Omental fat pad (tissue), 4 donors: ENCODE data around the gene PSMB10. TPM values are rescaled to one million over a fixed set of nuclear protein-coding genes. Genes with fewer than 3 reads are reported as not detected.

Source experiments
- ATAC-seq: fragments of 150-250 bp; one replicate; pipeline ENCODE4 v1.9.1; 2016; ENCODE audit warnings: mild to moderate bottlenecking, moderate library complexity; ENCODE audit not compliant: low FRiP score
- DNase-seq: peaks from one replicate; pipeline ENCODE4 v3.0.0-alpha.2; 2019; ENCODE audit warnings: low spot score
- CTCF ChIP-seq, 3 donors: fragments of 450-650 bp; IDR thresholded peaks; one replicate each; pipeline ENCODE4 v1.5.1; 2016 to 2017; ENCODE audit warnings: antibody characterized with exemption in 3 of 3, mild to moderate bottlenecking in 3 of 3, moderate library complexity in 2 of 3
- total RNA-seq, 4 donors: library from RNA; depleted of rRNA; stranded (reverse); fragments of >200 nt; gene quantifications; one replicate each; pipeline ENCODE4 v1.1.0, GENCODE V29; 2016

PSMB10 gene
- total RNA-seq, 4 donors from 2014 or later = 29.9 to 53.0 (median 45.3) TPM

DNA sequence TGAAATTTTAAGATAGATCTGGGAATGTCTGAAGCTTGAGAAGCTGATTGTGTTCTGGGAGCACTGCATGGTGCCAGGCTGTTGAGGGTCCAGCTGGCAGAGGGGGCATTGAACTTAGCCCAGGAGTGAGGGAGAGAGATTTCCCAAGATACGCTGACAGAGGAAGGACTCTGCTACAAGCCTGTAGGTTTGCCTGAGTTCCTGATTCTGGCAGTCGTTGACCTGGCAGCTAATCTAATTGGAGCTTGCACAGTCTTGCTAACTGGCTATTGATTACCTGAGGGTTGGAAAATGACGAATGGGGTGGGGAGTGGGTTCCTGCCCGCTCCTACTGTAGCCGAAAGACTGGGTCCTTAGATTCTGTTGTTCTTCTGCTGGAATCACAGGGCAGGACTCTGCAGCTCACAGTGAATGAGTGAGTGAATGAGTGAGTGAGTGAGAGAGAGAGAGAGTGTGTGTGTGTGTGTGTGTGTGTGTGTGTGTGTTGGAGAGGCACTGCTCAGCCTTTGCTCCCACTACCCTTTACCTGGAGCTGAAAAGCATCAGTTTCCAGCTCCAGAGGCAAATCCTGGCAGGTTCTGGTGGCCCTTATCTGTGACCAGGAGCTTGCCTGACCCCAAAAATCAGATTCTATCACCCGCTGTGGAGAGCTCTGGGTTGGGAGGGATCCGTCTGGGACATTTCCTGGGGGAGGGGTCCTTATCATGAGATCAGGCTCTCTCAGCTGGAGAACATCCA is 21.7 kb downstream of the PSMB10 start:
- no peak for ATAC-seq
- no peak for DNase-seq
- no peak for TF ChIP-seq CTCF (IDR thresholded peaks at IDR 0.05)

DNA sequence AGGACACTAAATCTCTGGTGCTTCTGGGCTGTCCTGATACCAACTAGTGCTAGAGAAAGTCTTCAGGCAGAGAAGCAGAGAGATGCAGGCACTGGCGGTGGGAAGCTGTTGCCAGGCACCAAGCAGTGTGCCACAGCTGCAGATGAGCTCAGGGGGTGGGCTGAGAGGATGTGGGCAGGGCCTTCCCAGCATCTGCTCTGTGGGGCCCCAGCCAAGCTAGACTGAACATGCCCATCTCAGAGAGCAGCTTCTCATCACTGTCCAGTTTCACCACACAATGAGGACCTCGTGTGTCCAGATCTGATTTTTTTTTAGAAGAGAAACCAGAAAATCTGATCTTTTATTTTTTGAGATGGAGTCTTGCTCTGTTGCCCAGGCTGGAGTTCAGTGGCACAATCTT is 26.5 kb downstream of the PSMB10 start:
- ATAC-seq = no peak

GRCh38 chr16:67909056-67909742 is 27.5 kb downstream of the PSMB10 start:
- no peak for TF ChIP-seq CTCF (IDR thresholded peaks at IDR 0.05)
- DNase-seq (no peak), ATAC-seq (peak; percentile 41)

More for the DNA sequence above, 26.5 kb downstream of the PSMB10 start:
- TF ChIP-seq CTCF (IDR thresholded peaks at IDR 0.05) = no peak
- DNase-seq = no peak

DNA sequence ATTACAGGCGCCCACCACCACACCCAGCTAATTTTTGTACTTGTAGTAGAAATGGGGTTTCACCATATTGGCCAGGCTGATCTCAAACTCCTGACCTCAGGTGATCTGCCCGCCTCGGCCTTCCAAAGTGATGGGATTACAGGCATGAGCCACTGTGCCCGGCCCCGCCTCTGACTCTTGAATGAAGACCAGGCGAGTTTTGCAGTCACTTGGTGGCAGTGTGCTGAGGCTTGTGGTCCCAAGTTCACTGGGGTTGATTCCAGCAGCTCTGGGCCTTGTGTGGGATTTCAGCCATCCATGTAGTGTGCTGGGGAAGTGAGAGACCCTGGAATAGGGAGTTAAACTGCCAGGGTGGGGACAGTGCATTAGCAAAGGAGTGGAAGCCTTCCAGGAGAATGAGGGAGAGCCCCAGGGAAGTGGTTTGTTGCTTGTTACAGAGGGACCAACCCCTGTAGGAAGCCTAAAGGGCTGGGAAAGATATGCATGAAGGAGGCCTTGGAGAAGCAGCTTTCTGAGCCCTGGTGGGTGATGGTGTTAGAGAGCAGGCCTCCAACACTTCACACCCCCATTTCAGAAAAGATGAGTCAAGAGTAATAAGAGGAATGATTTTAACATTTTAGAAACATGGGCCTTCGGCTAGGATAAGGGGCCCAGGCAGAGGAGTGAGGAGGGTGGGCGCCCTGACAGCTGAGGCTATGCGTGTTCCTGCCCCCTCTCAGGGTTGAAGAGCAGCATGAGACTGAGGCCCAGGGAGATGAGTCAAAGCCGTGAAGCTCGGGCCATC is 29.1 kb downstream of the PSMB10 start:
- no peak for ATAC-seq
- no peak for TF ChIP-seq CTCF (IDR thresholded peaks at IDR 0.05)
- no peak for DNase-seq

DNA sequence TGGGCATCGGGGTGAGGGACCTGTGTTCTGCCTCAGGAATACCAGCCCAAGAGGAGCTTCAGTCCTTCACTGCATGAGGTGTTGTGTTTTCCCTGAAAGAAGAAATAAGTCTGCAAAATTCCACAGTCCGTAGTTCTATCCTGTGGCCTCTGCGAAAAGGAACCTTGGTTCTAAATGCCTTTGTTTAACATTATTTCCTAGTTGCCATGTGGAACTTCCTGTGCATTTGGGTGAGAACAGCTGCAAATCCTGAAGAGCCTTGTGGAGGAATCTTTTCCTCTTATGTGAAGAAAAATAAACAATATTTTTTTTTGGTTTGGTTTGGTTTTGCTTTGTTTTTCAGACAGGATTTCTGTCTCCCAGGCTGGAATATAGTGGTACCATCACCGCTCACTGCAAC is 33.8 kb downstream of the PSMB10 start:
- TF ChIP-seq CTCF (IDR thresholded peaks at IDR 0.05) = no peak
- no peak for DNase-seq
- ATAC-seq = no peak

DNA sequence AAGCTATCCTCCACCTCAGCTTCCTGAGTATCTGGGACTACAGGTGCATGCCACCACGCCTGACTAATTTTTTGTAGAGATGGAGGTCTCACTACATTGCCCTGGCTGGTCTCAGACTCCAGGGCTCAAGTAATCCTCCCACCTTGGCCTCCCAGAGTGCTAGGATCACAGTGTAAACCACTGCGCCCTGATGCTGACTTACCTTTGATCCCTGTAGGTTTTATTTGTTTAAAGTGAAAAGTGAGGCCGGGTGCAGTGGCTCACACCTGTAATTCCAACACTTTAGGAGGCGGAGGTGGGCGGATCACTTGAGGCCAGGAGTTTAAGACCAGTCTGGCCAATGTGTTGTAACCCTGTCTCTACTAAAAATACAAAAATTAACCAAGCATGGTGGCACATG is 34.9 kb downstream of the PSMB10 start:
- no peak for TF ChIP-seq CTCF (IDR thresholded peaks at IDR 0.05)
- ATAC-seq (no peak), DNase-seq (no peak)
